Thyroid gland (tissue), 4 donors: Measurements from ENCODE around the gene LSAMP.

Experiments used
- CTCF ChIP-seq, 6 experiments: fragments of 200-600 bp in 3 of 6; fragments of 450-650 bp in 3 of 6; sonication (generic) in 3 of 6; IDR thresholded peaks; one replicate each; pipeline ENCODE4 v1.5.1; 2016 to 2019; ENCODE audit warnings: antibody characterized with exemption in 6 of 6, mild to moderate bottlenecking in 2 of 6, inconsistent platforms in 1 of 6, moderate library complexity in 1 of 6
- POLR2A ChIP-seq, 2 donors: fragments of 450-650 bp; IDR thresholded peaks; one replicate each; pipeline ENCODE4 v1.6.1; 2017; ENCODE audit warnings: antibody characterized with exemption in 2 of 2, mild to moderate bottlenecking in 2 of 2, moderate library complexity in 1 of 2

- TF ChIP-seq CTCF (IDR thresholded peaks at IDR 0.05): no peak
- no peak for TF ChIP-seq POLR2A (IDR thresholded peaks at IDR 0.05)
Measured at GRCh38 chr3:116474032-116474780, 28.9 kb upstream of the LSAMP start.
